GM19025 (cell line): ENCODE results near the gene MRPS27.

Experiments used
- ATAC-seq: cut with Tn5 transposase; IDR thresholded peaks from one replicate; pipeline ENCODE4 v1.9.1; 2021; ENCODE audit warnings: mild to moderate bottlenecking, low read depth, moderate library complexity; ENCODE audit not compliant: unreplicated experiment

The MRPS27 gene

DNA sequence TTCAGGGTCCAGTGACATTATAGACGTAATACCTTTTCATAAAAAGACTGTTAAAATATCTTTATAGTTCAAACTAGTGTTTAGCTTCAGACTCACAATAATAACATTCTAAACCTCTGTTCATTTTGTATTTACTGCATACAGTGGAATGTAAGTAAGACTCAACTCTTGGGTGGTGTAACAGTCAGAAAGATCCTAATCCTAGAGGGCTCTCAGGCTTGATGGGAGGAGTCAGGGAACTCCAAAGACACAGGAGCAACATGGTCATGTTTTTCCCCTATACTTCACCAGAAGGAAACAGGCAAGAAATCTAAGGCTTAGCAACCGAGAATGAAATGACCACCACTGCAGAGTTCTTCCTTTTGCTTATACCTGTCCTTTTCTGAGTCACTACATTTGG is 82.6 kb downstream of the MRPS27 start:
- no peak for ATAC-seq

GRCh38 chr5:72235725-72236124 is 84.3 kb downstream of the MRPS27 start:
- ATAC-seq, result no peak

GRCh38 chr5:72234868-72235267 is 85.2 kb downstream of the MRPS27 start:
- ATAC-seq, result no peak

DNA sequence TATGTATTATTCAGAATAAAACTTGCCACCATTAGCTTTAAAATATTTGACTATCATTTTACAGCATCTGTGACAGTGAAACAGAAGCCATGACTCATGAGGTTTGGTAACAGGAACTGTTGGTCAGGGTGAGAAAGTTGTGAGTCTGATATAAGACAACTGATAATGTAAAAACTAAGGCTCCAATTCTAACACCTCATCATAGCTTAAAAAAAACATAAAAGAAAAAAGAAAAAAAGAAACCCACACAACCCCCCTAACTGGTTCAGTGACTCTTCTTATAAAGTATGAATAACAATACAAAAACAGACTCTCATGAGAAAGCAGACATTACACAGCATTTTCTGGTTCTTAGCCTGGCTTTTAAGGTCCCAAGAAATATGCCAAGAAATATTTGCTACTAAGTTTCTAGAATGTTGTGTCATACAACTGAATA is 85.8 kb downstream of the MRPS27 start:
- ATAC-seq, result peak; percentile 75

GRCh38 chr5:72233835-72234234 is 86.2 kb downstream of the MRPS27 start:
- no peak for ATAC-seq

DNA sequence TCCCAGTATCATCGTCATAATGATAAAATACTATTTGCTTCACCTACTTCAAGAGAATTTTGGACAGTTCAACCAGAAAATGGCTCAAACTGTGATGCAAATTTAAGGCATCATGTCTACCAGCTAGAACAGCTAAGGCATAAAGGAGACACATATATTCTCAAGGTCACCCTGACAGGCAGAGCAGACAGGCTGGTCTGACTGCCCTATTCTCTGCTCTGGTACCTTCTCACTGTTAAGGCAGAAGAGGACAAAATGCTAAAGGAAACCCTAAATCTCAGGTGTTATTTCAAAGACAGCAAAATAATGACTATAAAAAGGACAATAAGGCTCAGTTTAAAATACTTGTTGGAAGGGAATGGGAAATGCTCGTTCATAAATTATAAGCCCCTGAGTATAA is 87.2 kb downstream of the MRPS27 start:
- ATAC-seq, result no peak

GRCh38 chr5:72231991-72232703 is 87.9 kb downstream of the MRPS27 start:
- ATAC-seq, result no peak

- no peak for ATAC-seq
Measured at GRCh38 chr5:72228960-72229359, 91.1 kb downstream of the MRPS27 start.

DNA sequence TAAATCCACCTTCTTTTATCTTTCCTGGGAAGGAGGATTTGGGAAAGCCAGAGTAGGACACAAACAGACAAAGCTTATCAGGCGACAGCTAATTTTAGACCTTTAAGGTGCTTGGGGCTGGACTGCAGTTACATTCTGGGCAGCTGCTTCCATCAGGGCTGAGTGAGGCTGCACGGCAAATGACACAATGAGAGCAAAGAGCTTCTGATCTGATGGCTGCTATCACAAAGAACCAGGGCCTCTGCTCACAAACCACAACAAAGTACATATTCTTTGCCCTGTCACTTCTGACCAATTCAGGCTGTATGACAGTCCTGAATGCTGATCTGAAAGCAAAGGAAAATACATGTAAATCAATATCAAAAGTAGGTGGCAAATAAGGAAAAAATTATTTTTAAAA is 93.1 kb downstream of the MRPS27 start:
- ATAC-seq, result no peak

DNA sequence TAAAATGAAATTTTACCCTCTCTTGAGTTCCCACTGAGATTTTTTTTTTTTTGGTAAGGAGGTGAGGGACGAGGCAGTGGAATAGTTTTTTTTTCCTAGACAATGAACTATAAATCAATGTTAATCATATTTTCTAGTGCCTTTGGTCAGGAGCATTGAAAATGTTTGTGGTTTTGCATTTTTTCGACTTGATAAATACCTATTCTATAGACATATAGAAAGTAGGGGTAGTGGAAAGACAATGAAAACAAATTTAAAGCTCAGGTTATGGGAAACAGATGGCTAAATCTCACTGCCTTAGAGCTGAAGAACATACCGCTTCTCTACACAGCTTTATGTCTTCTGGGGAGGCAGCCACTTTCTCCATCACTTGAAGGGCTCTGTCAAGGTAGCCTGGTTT is 94.3 kb downstream of the MRPS27 start:
- ATAC-seq, result no peak

DNA sequence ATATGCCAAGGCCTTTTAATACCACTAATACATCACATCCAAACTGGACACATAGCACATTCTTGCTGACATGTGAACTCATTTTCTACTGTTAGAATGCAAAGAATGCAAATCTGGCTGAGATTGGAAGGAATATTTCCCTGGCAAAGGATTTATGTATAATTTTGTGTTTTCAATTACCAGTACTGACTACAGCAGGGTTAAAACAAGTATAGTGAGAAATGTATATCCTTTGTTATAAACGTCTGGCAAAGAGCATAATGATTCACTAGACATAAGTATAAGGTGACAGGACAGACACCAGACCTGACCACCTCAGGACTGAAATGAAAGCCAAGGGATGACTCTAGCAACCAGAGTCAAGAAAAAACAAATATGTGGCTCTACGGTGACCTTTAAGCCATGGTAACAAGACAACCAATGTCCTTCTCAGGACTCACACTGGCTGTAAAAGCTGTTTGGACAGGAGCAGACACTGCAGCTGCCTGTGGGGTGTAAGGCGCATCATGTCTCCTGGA is 95.0 kb downstream of the MRPS27 start:
- ATAC-seq, result no peak

DNA sequence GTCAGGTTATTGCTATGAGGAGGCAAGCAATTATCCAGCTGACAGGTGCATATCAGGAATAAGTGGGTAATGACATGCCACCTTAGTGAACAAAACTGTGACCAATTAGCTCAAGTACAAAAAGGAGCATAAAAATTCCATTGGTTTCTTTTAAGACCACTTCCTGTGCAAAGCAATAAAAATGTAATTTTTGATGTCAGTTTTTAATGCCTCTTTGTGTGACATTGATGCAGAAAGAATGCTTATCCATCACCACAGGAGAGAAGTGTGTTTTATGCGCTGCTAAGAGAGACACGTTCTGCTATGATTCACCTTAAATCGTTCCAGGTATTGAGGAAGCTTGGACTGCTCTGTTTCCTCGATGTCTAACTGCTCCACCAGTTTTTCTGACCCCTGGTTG is 96.7 kb downstream of the MRPS27 start:
- no peak for ATAC-seq

DNA sequence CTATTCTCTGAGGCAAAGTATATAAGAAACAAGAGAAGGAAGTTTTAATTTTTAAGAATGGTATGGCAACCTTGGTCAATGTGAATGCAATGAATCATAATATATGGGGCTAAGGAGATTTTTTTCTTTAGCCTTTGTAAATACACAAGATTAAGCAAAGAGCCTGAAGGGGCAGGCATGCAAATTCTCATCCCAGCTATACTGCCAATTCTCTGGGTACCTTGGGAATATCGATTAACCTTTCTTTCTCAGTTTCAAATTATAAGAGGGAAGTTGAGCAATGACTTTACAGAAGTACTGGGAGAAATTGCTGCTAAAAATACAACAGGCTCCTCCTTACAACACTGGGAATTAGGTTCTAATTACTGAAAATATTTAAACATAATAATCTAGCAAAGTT is 97.5 kb downstream of the MRPS27 start:
- no peak for ATAC-seq

DNA sequence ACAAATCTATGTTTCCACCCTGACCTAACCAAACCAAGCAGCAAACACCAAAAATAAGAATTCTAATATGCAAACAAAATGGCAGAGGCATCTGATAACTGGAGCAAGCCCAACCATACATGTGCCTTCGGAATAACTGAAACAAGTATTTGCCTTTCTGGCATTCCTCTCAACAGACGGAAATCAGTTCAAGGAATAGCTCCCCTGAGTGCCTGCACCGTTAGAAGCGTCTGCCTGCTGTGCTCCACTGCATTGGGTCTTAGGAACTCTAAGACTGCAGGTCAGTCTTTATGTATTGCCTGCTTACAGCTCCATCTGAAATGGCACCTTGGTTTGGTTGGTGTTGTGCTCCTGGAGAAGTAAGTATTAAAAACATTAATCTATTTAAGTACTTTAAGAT is 98.5 kb downstream of the MRPS27 start:
- ATAC-seq, result no peak

- ATAC-seq, result no peak
Measured at GRCh38 chr5:72221099-72221498, 98.9 kb downstream of the MRPS27 start.

DNA sequence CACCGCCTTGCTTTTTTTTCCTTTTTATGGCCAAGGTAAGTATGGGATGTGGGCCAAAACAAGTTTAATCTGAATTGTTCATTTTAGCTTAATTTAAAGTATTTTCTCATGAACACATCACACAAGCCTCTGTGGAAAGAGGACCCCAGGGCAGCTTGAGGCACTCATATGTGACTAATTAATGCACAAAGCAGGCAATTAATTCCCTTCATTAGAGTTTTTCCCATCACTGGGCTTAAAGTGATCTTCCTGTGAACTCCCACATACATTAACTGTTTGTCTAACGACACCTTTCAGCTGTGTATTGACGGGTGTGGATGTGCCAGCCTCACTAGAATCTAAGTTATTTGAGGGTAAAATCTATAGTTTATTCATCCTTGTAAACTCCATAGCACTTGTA is 103.3 kb downstream of the MRPS27 start:
- ATAC-seq, result no peak

DNA sequence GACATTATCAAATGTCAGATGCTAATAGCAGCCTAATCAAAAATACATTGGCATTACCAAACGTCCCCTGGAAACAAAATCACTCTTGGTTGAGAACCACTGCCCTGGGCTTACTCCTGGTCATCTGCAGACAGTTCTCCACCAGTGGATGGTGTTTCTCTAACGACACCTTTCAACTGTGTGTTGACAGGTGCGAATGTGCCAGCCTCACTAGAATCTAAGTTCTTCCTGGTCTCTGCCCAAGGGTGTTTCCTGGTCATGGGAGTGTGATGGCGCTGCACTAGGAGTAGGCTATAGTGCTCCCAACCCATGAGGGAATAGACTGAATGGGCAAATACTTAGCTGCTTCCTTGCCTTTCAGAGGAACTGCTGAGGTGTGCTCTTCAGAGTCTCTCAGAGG is 105.9 kb downstream of the MRPS27 start:
- ATAC-seq, result no peak

GRCh38 chr5:72213482-72213881 is 106.6 kb downstream of the MRPS27 start:
- ATAC-seq, result no peak

DNA sequence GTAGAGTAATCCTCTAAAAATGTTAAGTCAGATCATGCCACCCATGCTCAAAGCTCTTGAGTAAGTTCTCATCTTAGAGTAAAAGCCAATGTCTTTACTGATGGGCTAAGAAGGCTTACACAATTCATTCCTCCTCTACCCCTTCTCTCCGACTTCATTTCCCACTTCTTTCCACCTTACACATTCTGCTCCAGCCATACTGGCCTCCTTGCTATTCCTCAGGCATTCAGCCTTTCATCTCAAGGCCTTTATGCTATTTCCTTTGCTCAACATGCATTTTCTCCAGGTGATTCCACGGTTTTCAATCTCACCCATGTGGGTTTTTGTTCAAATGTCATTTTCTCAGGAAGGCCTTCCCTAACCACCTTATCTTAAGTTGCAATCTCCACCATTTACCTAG is 107.9 kb downstream of the MRPS27 start:
- no peak for ATAC-seq

GRCh38 chr5:72210888-72211678 is 109.0 kb downstream of the MRPS27 start:
- ATAC-seq, result no peak

DNA sequence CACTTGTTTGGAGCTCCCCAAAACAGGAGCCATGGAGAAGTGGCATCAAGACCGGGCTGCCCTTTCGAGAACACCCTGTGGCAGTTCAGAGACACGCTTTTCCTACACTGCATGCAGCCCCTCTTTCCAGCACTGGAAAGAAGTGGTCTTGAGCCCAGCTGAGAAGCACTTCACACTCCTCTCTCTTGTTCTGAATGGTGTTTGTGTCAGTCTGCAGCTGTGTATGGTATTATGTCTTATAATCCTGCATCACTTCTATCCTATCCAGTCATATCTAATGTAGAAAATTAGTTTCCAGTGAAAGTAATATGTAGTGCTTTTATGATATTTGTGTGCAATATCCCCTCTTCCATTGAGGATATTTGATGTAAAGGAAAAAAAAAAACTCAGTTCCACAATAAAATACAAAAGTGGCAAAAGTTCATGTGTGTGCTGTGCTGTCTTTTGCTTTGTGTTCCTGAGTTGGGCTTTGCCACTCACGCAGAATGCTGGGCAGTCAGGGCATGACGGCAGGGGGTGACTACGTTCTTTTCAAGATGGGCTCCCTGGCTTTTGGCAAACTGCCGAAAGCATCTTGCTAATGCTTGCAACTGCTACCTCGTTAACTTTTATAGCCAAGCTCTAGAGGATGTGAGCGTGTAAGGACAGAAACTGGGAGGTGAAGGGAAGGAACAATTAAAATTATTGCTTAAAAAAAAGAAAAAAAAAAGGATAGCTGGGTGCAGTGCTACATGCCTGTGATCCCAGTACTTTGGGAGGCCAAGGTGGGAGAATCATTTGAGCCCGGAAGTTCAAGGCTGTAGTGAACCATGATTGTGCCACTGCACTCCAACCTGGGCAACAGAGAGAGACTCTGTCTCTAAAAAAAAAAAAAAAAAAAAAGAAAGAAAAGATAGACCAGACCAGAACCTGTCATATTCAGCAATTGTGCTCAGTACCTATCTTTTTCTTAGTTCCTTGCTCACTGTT is 110.6 kb downstream of the MRPS27 start:
- no peak for ATAC-seq
